22Rv1 (cell line): ENCODE data around the gene XPNPEP1.

Source experiments
- CTCF ChIP-seq: fragments of 450-650 bp; IDR thresholded peaks from 2 replicates; pipeline ENCODE4 v1.5.1; 2017; ENCODE audit warnings: mild to moderate bottlenecking
- ZFX ChIP-seq: fragments of 450-650 bp; IDR thresholded peaks from 2 replicates; pipeline ENCODE4 v1.6.1; 2017; ENCODE audit warnings: antibody characterized with exemption, borderline replicate concordance

GRCh38 chr10:109889867-109890266 lies 33.4 kb downstream of the XPNPEP1 start:
- TF ChIP-seq CTCF (no peak), ZFX (no peak)
